ENCODE results near the gene GOLGA8N.

DNA sequence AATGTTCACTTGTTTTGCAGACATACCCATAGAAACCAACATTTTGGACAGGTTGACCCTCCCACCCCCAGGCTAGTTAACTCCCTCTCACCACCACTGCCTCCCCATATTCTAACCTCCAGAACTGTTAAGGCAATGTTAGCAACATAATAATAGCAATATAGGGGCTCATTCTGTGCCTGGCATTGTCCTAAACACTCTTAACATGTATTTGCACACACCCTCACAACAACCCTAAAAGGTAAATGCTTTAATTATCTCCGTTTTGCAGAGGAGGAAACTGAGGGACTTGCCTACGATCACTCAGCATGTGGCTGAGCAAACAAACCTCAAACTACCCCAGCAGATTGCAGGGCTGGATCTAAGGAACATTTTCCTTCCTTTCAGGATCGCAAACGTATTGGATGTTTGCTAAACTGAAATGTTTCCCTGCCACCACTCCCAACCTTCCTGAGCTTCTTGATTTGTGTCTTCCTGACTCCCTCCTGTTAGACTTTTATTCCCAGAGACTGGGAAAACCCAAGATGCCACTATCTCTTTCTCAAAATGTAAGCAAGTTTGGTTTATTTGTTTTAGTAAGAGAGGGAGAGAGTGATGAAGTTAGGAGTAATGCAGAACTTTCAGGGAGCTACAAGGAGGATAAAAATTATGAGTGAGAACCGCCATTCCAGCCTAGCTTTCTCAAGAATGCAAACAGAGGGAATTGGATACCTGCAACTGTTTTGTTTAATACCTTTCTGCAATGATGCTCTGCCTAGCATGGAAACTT is 49.6 kb downstream of the GOLGA8N start:
- TF ChIP-seq CTCF (IDR thresholded peaks at IDR 0.05) (no peak), POLR2A (IDR thresholded peaks at IDR 0.05) (no peak)
